Uterus (tissue), 4 donors: Measurements from ENCODE around the gene SELE. TPM values are rescaled to one million over a fixed set of nuclear protein-coding genes. Genes with fewer than 3 reads are reported as not detected.

Source experiments
- DNase-seq, 2 donors: peaks; one replicate each; pipeline ENCODE4 v3.0.0-alpha.2; 2019 to 2020
- H3K27ac ChIP-seq, 2 donors: fragments of 200-600 bp; sonication (generic); 1 replicate in 1 of 2; 2 replicates in 1 of 2; pipeline ENCODE4 v1.5.1; 2016 to 2018
- H3K27me3 ChIP-seq, 2 donors: fragments of 200-600 bp; sonication (generic); one replicate each; pipeline ENCODE4 v1.5.1; 2018 to 2019; ENCODE audit warnings: control low read depth in 1 of 2
- H3K36me3 ChIP-seq, 2 donors: fragments of 200-600 bp; sonication (generic); one replicate each; pipeline ENCODE4 v1.5.1; 2019; ENCODE audit warnings: control low read depth in 1 of 2
- H3K4me1 ChIP-seq, 2 donors: fragments of 200-600 bp; sonication (generic); one replicate each; pipeline ENCODE4 v1.5.1; 2018 to 2019; ENCODE audit warnings: control low read depth in 1 of 2
- H3K4me3 ChIP-seq, 2 donors: fragments of 200-600 bp; sonication (generic); 1 replicate in 1 of 2; 2 replicates in 1 of 2; pipeline ENCODE4 v1.5.1; 2018 to 2019; ENCODE audit warnings: mild to moderate bottlenecking in 1 of 2
- H3K9me3 ChIP-seq, 2 donors: fragments of 200-600 bp; sonication (generic); one replicate each; pipeline ENCODE4 v1.5.1; 2019; ENCODE audit warnings: control low read depth in 1 of 2
- POLR2A ChIP-seq, 2 donors: fragments of 450-650 bp; IDR thresholded peaks; one replicate each; pipeline ENCODE4 v1.6.1; 2016; ENCODE audit warnings: antibody characterized with exemption in 2 of 2, mild to moderate bottlenecking in 1 of 2, moderate library complexity in 1 of 2
- intact Hi-C: fragments of 100-400 bp; cut with DNase I; formaldehyde crosslinking; loops from one replicate; pipeline ENCODE4 v1.15.1; 2023; ENCODE audit warnings: low total_unique reads
- total RNA-seq, 4 donors: library from RNA; depleted of rRNA in 3 of 4; stranded (reverse); fragments of >200 nt in 3 of 4; gene quantifications; one replicate each; pipeline versions ENCODE4 v1.1.0 to v1.2.4, GENCODE V29; 2014 to 2023
- TF ChIP-seq, protein P1 (sequence below), 4 experiments: fragments of 200-600 bp in 2 of 4; fragments of 450-650 bp in 2 of 4; sonication (generic) in 2 of 4; IDR thresholded peaks; one replicate each; pipeline ENCODE4 v1.5.1; 2016 to 2019; ENCODE audit warnings: antibody characterized with exemption in 4 of 4, mild to moderate bottlenecking in 2 of 4, moderate library complexity in 1 of 4
- donor health status: DM: yes; HTN: yes; CAD: no.

Gene SELE
- total RNA-seq, 4 donors from 2014 or later = under 0.01 to 7.9 (median 3.2) TPM

DNA sequence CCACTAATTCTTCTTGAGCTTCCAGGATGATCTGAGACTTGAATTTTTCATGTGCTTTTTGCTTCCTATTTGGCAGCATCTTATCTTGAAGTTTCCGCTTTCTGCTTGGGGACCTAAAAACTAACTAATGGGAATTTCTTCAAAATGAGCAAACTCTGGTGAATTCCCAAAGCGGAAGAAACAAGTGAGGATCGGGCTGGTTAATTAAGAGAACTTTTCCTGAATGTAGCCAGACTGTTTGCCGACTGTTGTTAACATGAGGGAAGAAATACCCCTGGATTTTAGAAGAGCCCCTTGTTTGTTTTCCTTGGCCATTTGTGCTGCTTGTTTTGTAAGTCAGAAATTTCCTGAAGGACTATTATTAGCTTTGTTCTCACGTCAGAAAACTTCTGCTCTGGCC, 6.1 kb upstream of the SELE start:
- Histone ChIP-seq H3K27me3 (no peaks in the 10 kb centered on the region), H3K36me3 (no peaks in the 10 kb centered on the region), H3K9me3 (no peaks in the 10 kb centered on the region), H3K4me3 (no peak overlapping the region), H3K4me1 (no peaks in the 10 kb centered on the region), H3K27ac (peak overlapping the region in 1 of 2 donors; percentile 42)
- TF ChIP-seq, protein P1, sequence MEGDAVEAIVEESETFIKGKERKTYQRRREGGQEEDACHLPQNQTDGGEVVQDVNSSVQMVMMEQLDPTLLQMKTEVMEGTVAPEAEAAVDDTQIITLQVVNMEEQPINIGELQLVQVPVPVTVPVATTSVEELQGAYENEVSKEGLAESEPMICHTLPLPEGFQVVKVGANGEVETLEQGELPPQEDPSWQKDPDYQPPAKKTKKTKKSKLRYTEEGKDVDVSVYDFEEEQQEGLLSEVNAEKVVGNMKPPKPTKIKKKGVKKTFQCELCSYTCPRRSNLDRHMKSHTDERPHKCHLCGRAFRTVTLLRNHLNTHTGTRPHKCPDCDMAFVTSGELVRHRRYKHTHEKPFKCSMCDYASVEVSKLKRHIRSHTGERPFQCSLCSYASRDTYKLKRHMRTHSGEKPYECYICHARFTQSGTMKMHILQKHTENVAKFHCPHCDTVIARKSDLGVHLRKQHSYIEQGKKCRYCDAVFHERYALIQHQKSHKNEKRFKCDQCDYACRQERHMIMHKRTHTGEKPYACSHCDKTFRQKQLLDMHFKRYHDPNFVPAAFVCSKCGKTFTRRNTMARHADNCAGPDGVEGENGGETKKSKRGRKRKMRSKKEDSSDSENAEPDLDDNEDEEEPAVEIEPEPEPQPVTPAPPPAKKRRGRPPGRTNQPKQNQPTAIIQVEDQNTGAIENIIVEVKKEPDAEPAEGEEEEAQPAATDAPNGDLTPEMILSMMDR (IDR thresholded peaks at IDR 0.05) = no peak
- no peak for TF ChIP-seq POLR2A (IDR thresholded peaks at IDR 0.05)
- no peak for DNase-seq
- intact Hi-C loops = no loop called here

DNA sequence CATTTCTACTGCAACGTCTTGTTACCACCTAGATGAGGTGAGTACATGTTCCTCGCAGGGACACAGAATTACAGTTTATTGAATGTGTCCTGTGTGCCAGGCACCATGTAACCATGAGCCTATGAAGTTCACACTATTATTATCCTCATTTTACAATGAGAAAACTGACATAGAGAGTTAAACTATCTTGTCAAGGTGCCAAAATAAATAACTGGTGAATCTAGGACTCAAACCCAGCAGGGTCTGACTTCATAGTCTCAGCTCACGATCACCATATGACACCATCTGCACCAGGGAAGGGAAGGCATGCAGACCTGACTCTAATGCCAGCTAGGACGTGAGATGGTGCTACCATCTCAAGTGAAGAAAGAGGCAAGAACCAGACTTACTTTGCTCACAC, 2.4 kb downstream of the SELE start:
- Histone ChIP-seq H3K27me3 (no peaks in the 10 kb centered on the region), H3K4me3 (no peak overlapping the region), H3K9me3 (no peaks in the 10 kb centered on the region), H3K27ac (no peak overlapping the region), H3K4me1 (no peaks in the 10 kb centered on the region), H3K36me3 (no peaks in the 10 kb centered on the region)
- TF ChIP-seq, protein P1 (IDR thresholded peaks at IDR 0.05) = no peak
- TF ChIP-seq POLR2A (IDR thresholded peaks at IDR 0.05) = no peak
- intact Hi-C loops = no loop called here
- DNase-seq = no peak

DNA sequence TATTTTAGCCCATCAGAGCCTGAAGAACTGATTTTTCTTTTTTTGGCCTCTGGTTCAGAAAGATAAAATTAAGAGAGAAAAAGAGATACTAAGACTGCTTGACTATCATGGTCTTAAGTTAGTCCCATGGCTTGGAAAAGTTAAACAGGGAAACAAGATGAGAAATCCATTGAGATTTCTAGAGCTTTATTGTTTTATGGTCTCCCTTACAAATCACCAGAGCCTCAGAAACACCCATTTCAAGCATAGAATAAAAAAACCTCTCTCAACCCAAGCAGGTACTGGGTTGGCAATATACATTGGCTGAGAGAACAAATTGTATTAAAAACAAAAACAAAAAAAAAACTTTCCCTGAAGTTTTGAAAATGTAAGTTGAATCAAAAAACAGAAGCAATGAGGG, 3.9 kb downstream of the SELE start:
- intact Hi-C loops = no loop called here
- no peak overlapping the region for H3K27ac ChIP-seq

DNA sequence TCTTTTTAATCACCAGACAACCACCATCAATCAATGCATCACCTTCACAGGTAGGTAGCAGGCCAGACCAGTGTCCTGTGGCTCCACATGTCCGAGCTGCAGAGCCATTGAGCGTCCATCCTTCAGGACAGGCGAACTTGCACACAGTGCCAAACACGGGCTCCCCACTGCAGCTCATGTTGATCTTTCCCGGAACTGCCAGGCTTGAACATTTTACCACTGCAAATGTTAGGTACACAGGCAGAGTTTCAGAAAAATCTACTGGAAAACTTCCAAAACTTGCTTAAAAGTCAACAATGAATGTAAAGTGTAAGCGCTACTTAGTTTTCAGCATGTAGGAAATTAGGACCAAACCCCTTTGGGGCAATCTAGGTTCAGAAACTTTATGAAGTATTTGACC, 6.6 kb downstream of the SELE start:
- TF ChIP-seq, protein P1 (IDR thresholded peaks at IDR 0.05) = no peak
- no peak for TF ChIP-seq POLR2A (IDR thresholded peaks at IDR 0.05)
- Histone ChIP-seq H3K27ac (no peak overlapping the region), H3K36me3 (no peaks in the 10 kb centered on the region), H3K9me3 (no peaks in the 10 kb centered on the region), H3K4me1 (no peaks in the 10 kb centered on the region), H3K4me3 (no peak overlapping the region), H3K27me3 (no peaks in the 10 kb centered on the region)
- no peak for DNase-seq
- intact Hi-C loops = no loop called here

More for the DNA sequence above, 3.9 kb downstream of the SELE start:
- no peak for DNase-seq
- no peak overlapping the region for H3K4me3 ChIP-seq
- no peak for TF ChIP-seq POLR2A (IDR thresholded peaks at IDR 0.05)
- TF ChIP-seq, protein P1 (IDR thresholded peaks at IDR 0.05) = no peak
- no peaks in the 10 kb centered on the region for H3K4me1 ChIP-seq
- H3K9me3 ChIP-seq = no peaks in the 10 kb centered on the region
- no peaks in the 10 kb centered on the region for H3K36me3 ChIP-seq
- no peaks in the 10 kb centered on the region for H3K27me3 ChIP-seq

DNA sequence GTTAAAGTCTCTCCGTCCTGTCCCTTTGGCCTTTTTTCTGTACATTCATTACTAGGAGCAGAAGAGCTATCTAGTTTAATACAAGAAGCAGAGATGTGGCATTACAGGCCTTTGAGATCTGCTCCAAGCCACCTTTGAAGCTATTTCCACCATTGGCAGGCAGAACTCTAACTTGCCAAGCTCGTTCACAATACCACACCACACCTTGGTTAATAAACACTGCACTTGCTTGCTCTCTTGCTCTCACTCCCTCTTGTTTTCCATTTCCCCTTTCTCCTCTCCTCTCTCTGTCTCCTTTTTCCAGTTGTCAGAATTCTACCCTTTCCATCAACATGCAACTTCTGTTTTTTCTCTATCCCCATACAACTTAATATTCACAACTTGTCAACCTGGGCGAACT, 7.0 kb downstream of the SELE start:
- H3K27me3 ChIP-seq = no peaks in the 10 kb centered on the region
- no peaks in the 10 kb centered on the region for H3K4me1 ChIP-seq
- H3K4me3 ChIP-seq = no peak overlapping the region
- H3K36me3 ChIP-seq = no peaks in the 10 kb centered on the region
- no peaks in the 10 kb centered on the region for H3K9me3 ChIP-seq
- H3K27ac ChIP-seq = no peak overlapping the region
- no peak for DNase-seq
- intact Hi-C loops = no loop called here
- TF ChIP-seq POLR2A (IDR thresholded peaks at IDR 0.05) = no peak
- TF ChIP-seq, protein P1 (IDR thresholded peaks at IDR 0.05) = no peak
